Neural crest cell (in vitro differentiated cells): ENCODE results near the gene IFNA1. TPM values are rescaled to one million over a fixed set of nuclear protein-coding genes. Genes with fewer than 3 reads are reported as not detected.

Experiments
- DNase-seq: peaks from one replicate; pipeline ENCODE4 v3.0.0; 2021; ENCODE audit warnings: low read depth, mixed read lengths, low spot score
- H3K27ac Mint-ChIP-seq: one replicate; pipeline ENCODE4 v1.8.0; 2021; ENCODE audit warnings: mild to moderate bottlenecking, mixed read lengths; ENCODE audit not compliant: unreplicated experiment
- H3K27me3 Mint-ChIP-seq: 2 replicates; pipeline ENCODE4 v1.8.0; 2021; ENCODE audit warnings: low read depth, mild to moderate bottlenecking, mixed read lengths
- H3K36me3 Mint-ChIP-seq: 2 replicates; pipeline ENCODE4 v1.8.0; 2021; ENCODE audit warnings: low read depth, mild to moderate bottlenecking, mixed read lengths
- H3K4me1 Mint-ChIP-seq: 2 replicates; pipeline ENCODE4 v1.8.0; 2021; ENCODE audit warnings: mixed read lengths
- H3K4me3 Mint-ChIP-seq: one replicate; pipeline ENCODE4 v1.8.0; 2021; ENCODE audit warnings: mild to moderate bottlenecking, mixed read lengths
- H3K9me3 Mint-ChIP-seq: 2 replicates; pipeline ENCODE4 v1.8.0; 2021; ENCODE audit warnings: mixed read lengths
- CTCF ChIP-seq: fragments of 200-600 bp; sonication (generic); conservative IDR thresholded peaks from 2 replicates; pipeline ENCODE4 v1.5.0; 2021; ENCODE audit warnings: antibody characterized with exemption, mild to moderate bottlenecking
- total RNA-seq: library from RNA; stranded (reverse); gene quantifications from 2 replicates; pipeline ENCODE4 v1.2.1, GENCODE V29; 2021

Gene IFNA1
- total RNA-seq, 1 donor from 2014 or later = not detected

- DNase-seq = no peak
- H3K27me3 Mint-ChIP-seq = no peaks in the 10 kb centered on the region
- peak; percentile 28 for TF ChIP-seq CTCF
- H3K9me3 Mint-ChIP-seq = peaks cover 2% of the 10 kb centered on the region
- H3K36me3 Mint-ChIP-seq = no peaks in the 10 kb centered on the region
- H3K4me3 Mint-ChIP-seq = no peak overlapping the region
- peaks cover 4% of the 10 kb centered on the region for H3K4me1 Mint-ChIP-seq
- no peak overlapping the region for H3K27ac Mint-ChIP-seq
These were observed 26.6 kb upstream of the IFNA1 start for GRCh38 chr9:21413624-21414023.

GRCh38 chr9:21414220-21414940 lies 25.9 kb upstream of the IFNA1 start:
- Mint-ChIP-seq H3K9me3 (peaks cover 2% of the 10 kb centered on the region), H3K4me3 (no peak overlapping the region), H3K27me3 (no peaks in the 10 kb centered on the region), H3K4me1 (peaks cover 4% of the 10 kb centered on the region), H3K36me3 (no peaks in the 10 kb centered on the region), H3K27ac (no peak overlapping the region)
- TF ChIP-seq CTCF = no peak
- no peak for DNase-seq

- Mint-ChIP-seq H3K4me1 (peaks cover 4% of the 10 kb centered on the region), H3K27ac (no peak overlapping the region), H3K9me3 (peaks cover 2% of the 10 kb centered on the region), H3K4me3 (no peak overlapping the region), H3K27me3 (no peaks in the 10 kb centered on the region), H3K36me3 (no peaks in the 10 kb centered on the region)
- DNase-seq = no peak
- no peak for TF ChIP-seq CTCF
These were observed 24.6 kb upstream of the IFNA1 start for GRCh38 chr9:21415493-21416267.

- Mint-ChIP-seq H3K9me3 (no peaks in the 10 kb centered on the region), H3K27me3 (no peaks in the 10 kb centered on the region), H3K27ac (no peak overlapping the region), H3K4me1 (peaks cover 5% of the 10 kb centered on the region), H3K36me3 (no peaks in the 10 kb centered on the region), H3K4me3 (no peak overlapping the region)
- DNase-seq = no peak
- no peak for TF ChIP-seq CTCF
These were observed 12.0 kb upstream of the IFNA1 start for GRCh38 chr9:21428235-21428634.

- H3K27me3 Mint-ChIP-seq = no peaks in the 10 kb centered on the region
- DNase-seq = no peak
- H3K9me3 Mint-ChIP-seq = no peaks in the 10 kb centered on the region
- H3K4me3 Mint-ChIP-seq = no peak overlapping the region
- peaks cover 15% of the 10 kb centered on the region for H3K4me1 Mint-ChIP-seq
- no peak overlapping the region for H3K27ac Mint-ChIP-seq
- H3K36me3 Mint-ChIP-seq = no peaks in the 10 kb centered on the region
- TF ChIP-seq CTCF = no peak
These were observed 11.0 kb upstream of the IFNA1 start for GRCh38 chr9:21429191-21429590.
